Ectodermal cell (in vitro differentiated cells): ENCODE results near the gene DBF4.
"Not testable (repeated sequence)": the region's sequence is repeated elsewhere in the genome, so short reads cannot be mapped to it uniquely, and the experiment has no call there.

ENCODE experiments used
- H3K27ac ChIP-seq: 2 replicates; pipeline ENCODE4 v1.7.0; 2013; ENCODE audit warnings: mild to moderate bottlenecking, low read depth, low read length; ENCODE audit not compliant: insufficient read depth, poor library complexity, severe bottlenecking
- H3K27me3 ChIP-seq: 2 replicates; pipeline ENCODE4 v1.7.0; 2013; ENCODE audit warnings: mild to moderate bottlenecking, low read length; ENCODE audit not compliant: insufficient read depth, control insufficient read depth, poor library complexity, severe bottlenecking
- H3K36me3 ChIP-seq: one replicate; pipeline ENCODE4 v1.7.0; 2013; ENCODE audit warnings: low read length; ENCODE audit not compliant: control insufficient read depth, insufficient read depth
- H3K4me1 ChIP-seq: one replicate; pipeline ENCODE4 v1.7.0; 2013; ENCODE audit warnings: low read length; ENCODE audit not compliant: control insufficient read depth, insufficient read depth
- H3K4me3 ChIP-seq: 2 replicates; pipeline ENCODE4 v1.7.0; 2013; ENCODE audit warnings: low read depth, low read length, control low read depth; ENCODE audit not compliant: insufficient read depth
- H3K9me3 ChIP-seq: 2 replicates; pipeline ENCODE4 v1.7.0; 2013; ENCODE audit warnings: mild to moderate bottlenecking, low read length, moderate library complexity; ENCODE audit not compliant: control insufficient read depth
- WGBS, 2 experiments: methylation state at CpG; one replicate each; pipeline ENCODE4 v1.1.7; 2013; ENCODE audit warnings: missing lambda C conversion rate in 2 of 2; 5-methylcytosine and 5-hydroxymethylcytosine counted together

DBF4 gene

GRCh38 chr7:87882151-87882937 lies 6.1 kb downstream of the DBF4 start:
- Histone ChIP-seq H3K27ac (no peak overlapping the region), H3K4me1 (peaks cover 8% of the 10 kb centered on the region), H3K27me3 (no peaks in the 10 kb centered on the region), H3K4me3 (no peak overlapping the region), H3K36me3 (peaks cover 26% of the 10 kb centered on the region), H3K9me3 (no peaks in the 10 kb centered on the region)
- WGBS, 2 experiments, result 91 to 99% methylated on average over 2 to 4 of the region's 4 CpGs

GRCh38 chr7:87885018-87885417 lies 8.7 kb downstream of the DBF4 start:
- H3K9me3 ChIP-seq, result no peaks in the 10 kb centered on the region
- 97 to 100% methylated on average over 1 to 2 of the region's 2 CpGs for WGBS, 2 experiments
- H3K4me3 ChIP-seq, result no peak overlapping the region
- no peaks in the 10 kb centered on the region for H3K4me1 ChIP-seq
- H3K27me3 ChIP-seq, result no peaks in the 10 kb centered on the region
- peaks cover 27% of the 10 kb centered on the region for H3K36me3 ChIP-seq
- no peak overlapping the region for H3K27ac ChIP-seq

DNA sequence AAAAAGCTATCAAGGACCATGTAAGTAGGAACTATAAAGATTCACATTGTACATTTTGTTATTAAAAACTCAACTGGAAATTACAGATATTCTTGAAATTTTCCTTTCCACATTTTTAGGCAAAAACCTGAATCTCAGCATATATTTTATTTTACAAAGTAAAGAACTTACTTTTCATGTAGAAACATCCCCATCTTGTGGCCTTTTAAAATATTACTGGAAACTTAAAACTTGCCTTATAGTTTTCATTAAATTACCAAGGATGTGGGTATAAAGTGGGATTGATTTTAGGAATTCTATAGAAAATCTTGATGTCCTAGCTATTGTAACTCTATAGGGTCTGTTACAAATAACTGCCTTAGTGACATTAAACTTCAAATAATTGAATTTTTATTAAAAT lies 10.6 kb downstream of the DBF4 start:
- Histone ChIP-seq H3K27ac (no peak overlapping the region), H3K36me3 (peaks cover 26% of the 10 kb centered on the region), H3K4me1 (no peaks in the 10 kb centered on the region), H3K27me3 (no peaks in the 10 kb centered on the region), H3K9me3 (no peaks in the 10 kb centered on the region), H3K4me3 (no peak overlapping the region)

DNA sequence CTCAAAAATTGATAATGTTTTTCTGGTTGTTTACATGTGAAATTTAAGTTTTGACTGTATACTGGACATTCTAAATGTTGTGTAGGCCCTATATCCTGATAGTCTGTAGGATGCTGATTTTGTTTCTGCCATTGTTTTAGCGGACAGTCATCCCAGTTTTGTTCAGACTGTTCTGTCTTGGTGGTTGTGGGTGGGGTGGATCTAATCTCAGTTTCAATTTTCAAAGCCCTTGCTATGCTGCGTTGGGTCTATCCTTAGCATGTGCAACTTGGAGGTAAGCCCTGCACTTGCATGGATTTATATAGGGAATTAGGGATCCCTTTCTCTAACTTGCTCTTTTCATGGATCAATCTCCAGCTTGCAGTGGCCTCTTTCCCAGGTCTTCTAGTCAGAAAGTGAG lies 19.1 kb downstream of the DBF4 start:
- H3K27me3 ChIP-seq, result no peaks in the 10 kb centered on the region
- H3K4me1 ChIP-seq, result no peaks in the 10 kb centered on the region
- H3K4me3 ChIP-seq, result no peak overlapping the region
- no peaks in the 10 kb centered on the region for H3K9me3 ChIP-seq
- peaks cover 36% of the 10 kb centered on the region for H3K36me3 ChIP-seq
- no peak overlapping the region for H3K27ac ChIP-seq
- 93 to 95% methylated on average over 2 of the region's 2 CpGs for WGBS, 2 experiments

DNA sequence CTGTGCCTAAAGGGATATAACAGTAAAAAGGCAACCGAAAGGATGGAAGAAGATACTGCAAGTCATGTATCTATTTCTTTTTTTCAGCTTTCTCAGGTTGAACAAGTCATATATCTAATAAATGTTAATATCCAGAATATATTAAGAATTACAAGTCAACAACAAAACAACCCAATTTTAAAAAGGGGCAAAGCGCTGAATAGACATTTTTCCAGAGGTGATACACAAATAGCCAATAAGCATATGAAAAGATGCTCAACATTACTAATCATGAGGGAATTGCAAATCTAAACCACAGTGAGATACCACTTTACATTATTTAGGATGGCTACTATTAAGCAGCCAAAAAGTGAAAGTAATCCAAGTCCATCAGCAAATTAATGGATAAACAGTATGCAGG lies 23.0 kb downstream of the DBF4 start:
- 100% methylated on average over 2 of the region's 2 CpGs for WGBS, 2 experiments
- H3K4me1 ChIP-seq, result no peaks in the 10 kb centered on the region
- no peaks in the 10 kb centered on the region for H3K9me3 ChIP-seq
- H3K27ac ChIP-seq, result no peak overlapping the region
- H3K27me3 ChIP-seq, result no peaks in the 10 kb centered on the region
- peaks cover 21% of the 10 kb centered on the region for H3K36me3 ChIP-seq
- no peak overlapping the region for H3K4me3 ChIP-seq

DNA sequence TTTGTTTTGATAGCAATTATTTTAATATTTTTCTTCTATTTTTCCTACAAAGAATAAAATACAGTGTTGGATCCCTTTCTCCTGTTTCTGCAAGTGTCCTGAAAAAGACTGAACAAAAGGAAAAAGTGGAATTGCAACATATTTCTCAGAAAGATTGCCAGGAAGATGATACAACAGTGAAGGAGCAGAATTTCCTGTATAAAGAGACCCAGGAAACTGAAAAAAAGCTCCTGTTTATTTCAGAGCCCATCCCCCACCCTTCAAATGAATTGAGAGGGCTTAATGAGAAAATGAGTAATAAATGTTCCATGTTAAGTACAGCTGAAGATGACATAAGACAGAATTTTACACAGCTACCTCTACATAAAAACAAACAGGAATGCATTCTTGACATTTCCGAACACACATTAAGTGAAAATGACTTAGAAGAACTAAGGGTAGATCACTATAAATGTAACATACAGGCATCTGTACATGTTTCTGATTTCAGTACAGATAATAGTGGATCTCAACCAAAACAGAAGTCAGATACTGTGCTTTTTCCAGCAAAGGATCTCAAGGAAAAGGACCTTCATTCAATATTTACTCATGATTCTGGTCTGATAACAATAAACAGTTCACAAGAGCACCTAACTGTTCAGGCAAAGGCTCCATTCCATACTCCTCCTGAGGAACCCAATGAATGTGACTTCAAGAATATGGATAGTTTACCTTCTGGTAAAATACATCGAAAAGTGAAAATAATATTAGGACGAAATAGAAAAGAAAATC lies 31.0 kb downstream of the DBF4 start:
- not testable (repeated sequence) for H3K27ac ChIP-seq, H3K27me3 ChIP-seq, H3K4me1 ChIP-seq, H3K4me3 ChIP-seq, H3K9me3 ChIP-seq
- peaks cover 11% of the 10 kb centered on the region for H3K36me3 ChIP-seq
- WGBS, 2 experiments, result 95 to 100% methylated on average over 2 to 3 of the region's 3 CpGs

DNA sequence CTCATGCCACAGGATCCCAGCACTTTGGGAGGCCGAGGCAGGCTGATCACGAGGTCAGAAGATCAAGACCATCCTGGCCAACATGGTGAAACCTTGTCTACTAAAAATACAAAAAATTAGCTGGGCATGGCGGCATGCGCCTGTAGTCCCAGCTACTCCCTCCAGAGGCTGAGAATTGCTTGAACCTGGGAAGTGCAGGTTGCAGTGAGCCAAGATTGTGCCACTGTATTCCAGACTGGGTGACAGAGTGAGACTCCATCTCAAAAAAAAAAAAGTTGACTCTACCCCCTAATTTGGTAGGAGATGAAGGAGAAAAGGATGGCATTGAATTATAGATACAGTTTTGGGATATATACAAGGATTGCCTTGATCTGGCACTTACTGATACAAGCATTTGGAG lies 32.5 kb downstream of the DBF4 start:
- H3K4me1 ChIP-seq, H3K27me3 ChIP-seq, H3K4me3 ChIP-seq, H3K9me3 ChIP-seq, H3K27ac ChIP-seq: not testable (repeated sequence)
- peaks cover 11% of the 10 kb centered on the region for H3K36me3 ChIP-seq
- WGBS, 2 experiments, result 90 to 96% methylated on average over 4 of the region's 4 CpGs

- H3K36me3 ChIP-seq, result peaks cover 5% of the 10 kb centered on the region
- no peak overlapping the region for H3K4me3 ChIP-seq
- H3K9me3 ChIP-seq, result no peaks in the 10 kb centered on the region
- WGBS, 2 experiments, result 93 to 96% methylated on average over 4 of the region's 4 CpGs
- H3K27me3 ChIP-seq, result no peaks in the 10 kb centered on the region
- H3K27ac ChIP-seq, result no peak overlapping the region
- H3K4me1 ChIP-seq, result no peaks in the 10 kb centered on the region
These were observed 35.8 kb downstream of the DBF4 start for GRCh38 chr7:87912121-87912520.

DNA sequence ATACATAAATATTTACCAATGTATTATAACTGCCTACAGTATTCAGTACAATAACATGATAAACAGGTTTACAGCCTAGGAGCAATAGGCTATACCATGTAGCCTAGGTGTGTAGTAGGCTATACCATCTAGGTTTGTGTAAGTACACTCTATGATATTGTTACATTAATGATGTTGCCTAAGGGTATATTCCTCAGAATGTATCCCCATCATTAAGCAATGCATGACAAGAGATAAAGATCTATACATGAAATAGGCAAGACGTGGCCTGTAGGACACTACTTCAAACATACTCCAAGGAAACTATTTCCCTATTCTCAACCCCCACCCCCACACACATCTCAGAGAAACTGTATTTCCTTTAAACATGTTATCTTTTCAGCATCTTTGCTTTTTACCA lies 42.4 kb downstream of the DBF4 start:
- Histone ChIP-seq H3K36me3 (no peaks in the 10 kb centered on the region), H3K9me3 (no peaks in the 10 kb centered on the region), H3K27ac (no peak overlapping the region), H3K27me3 (no peaks in the 10 kb centered on the region), H3K4me1 (no peaks in the 10 kb centered on the region), H3K4me3 (no peak overlapping the region)
- 87 to 89% methylated on average over 1 of the region's 1 CpG for WGBS, 2 experiments

DNA sequence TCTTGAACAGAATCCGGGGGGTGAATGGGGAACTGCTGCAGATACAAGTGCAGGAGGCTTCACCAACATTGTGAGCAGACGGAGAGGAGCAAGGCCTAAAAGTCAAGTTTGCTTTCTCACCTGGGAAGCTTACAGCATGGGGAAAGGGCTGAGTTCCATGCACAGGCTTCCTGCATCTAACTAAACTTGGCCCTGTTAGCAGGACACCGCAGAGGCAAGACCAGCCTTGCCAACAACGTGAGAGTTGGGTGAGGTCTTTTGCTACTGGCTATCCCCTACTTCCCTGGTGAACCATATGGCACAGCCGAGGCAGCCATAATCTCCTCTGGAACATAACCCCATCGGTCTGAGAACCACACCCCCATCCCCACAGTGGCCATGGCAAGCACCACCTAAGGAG lies 43.6 kb downstream of the DBF4 start:
- Histone ChIP-seq H3K27me3 (no peaks in the 10 kb centered on the region), H3K4me1 (no peaks in the 10 kb centered on the region), H3K9me3 (no peaks in the 10 kb centered on the region), H3K27ac (no peak overlapping the region), H3K4me3 (no peak overlapping the region), H3K36me3 (no peaks in the 10 kb centered on the region)
- 93 to 94% methylated on average over 6 of the region's 6 CpGs for WGBS, 2 experiments
